ENCODE results near the gene KRT83. TPM values are rescaled to one million over a fixed set of nuclear protein-coding genes. Genes with fewer than 3 reads are reported as not detected.

Gene KRT83
- total RNA-seq, 5 donors from 2014 or later (not counting 1 experiment from before 2014, with no cell fraction given) = not detected

- ATAC-seq (replicated peaks in 1 of 4) (no peak), DNase-seq (no peak)
- Histone ChIP-seq H3K4me3 (ENCODE audit: control insufficient read depth in 1 of 2, extremely low read depth in 1 of 2, low read length in 1 of 2) (no peak overlapping the region), H3K27me3 (replicated peaks in 1 of 2; ENCODE audit: control insufficient read depth in 2 of 2, extremely low read depth in 1 of 2, insufficient read depth in 2 of 2, low read length in 1 of 2) (peaks cover 0 to 35% of the 10 kb centered on the region in 2 experiments), H3K27ac (ENCODE audit: low read length) (no peak overlapping the region), H3K36me3 (ENCODE audit: control insufficient read depth in 2 of 2, extremely low read depth in 1 of 2, insufficient read depth in 1 of 2, low read length in 1 of 2) (no peaks in the 10 kb centered on the region), H3K9me3 (no peaks in the 10 kb centered on the region), H3K4me1 (ENCODE audit: control insufficient read depth in 1 of 2, extremely low read depth in 1 of 2, insufficient read depth in 2 of 2, low read length in 2 of 2) (peaks cover 0 to 9% of the 10 kb centered on the region in 2 experiments)
- Mint-ChIP-seq H3K4me1 (peaks cover 5 to 10% (median 7%) of the 10 kb centered on the region in 3 donors), H3K4me3 (no peak overlapping the region), H3K27ac (no peak overlapping the region), H3K9me3 (no peaks in the 10 kb centered on the region), H3K27me3 (peaks cover 20 to 35% of the 10 kb centered on the region in 2 donors), H3K36me3 (no peaks in the 10 kb centered on the region)
- 90% methylated on average over 3 of the region's 3 CpGs for WGBS (ENCODE audit: insufficient coverage)
- CTCF ChIA-PET = interaction anchor here in 1 of 2 donors (1.6 kb wide), 1 partner anchor 32 kb away, joined by 3 read pairs; no protein-coding TSS in a partner anchor
- POLR2A ChIA-PET = no interaction called here
Observed at GRCh38 chr12:52280319-52280795, 40.8 kb downstream of the KRT83 start.

- Histone ChIP-seq H3K27me3 (replicated peaks in 1 of 2; ENCODE audit: control insufficient read depth in 2 of 2, extremely low read depth in 1 of 2, insufficient read depth in 2 of 2, low read length in 1 of 2) (peaks cover 0 to 39% of the 10 kb centered on the region in 2 experiments), H3K4me3 (ENCODE audit: control insufficient read depth in 1 of 2, extremely low read depth in 1 of 2, low read length in 1 of 2) (no peak overlapping the region), H3K9me3 (no peaks in the 10 kb centered on the region), H3K27ac (ENCODE audit: low read length) (no peak overlapping the region), H3K4me1 (ENCODE audit: control insufficient read depth in 1 of 2, extremely low read depth in 1 of 2, insufficient read depth in 2 of 2, low read length in 2 of 2) (peaks cover 0 to 9% of the 10 kb centered on the region in 2 experiments), H3K36me3 (ENCODE audit: control insufficient read depth in 2 of 2, extremely low read depth in 1 of 2, insufficient read depth in 1 of 2, low read length in 1 of 2) (no peaks in the 10 kb centered on the region)
- peaks cover 23 to 38% of the 10 kb centered on the region in 2 donors for H3K27me3 Mint-ChIP-seq
- WGBS (ENCODE audit: insufficient coverage) = 80% methylated on average over 5 of the region's 14 CpGs
- no peaks in the 10 kb centered on the region for H3K9me3 Mint-ChIP-seq
- POLR2A ChIA-PET = no interaction called here
- H3K4me3 Mint-ChIP-seq = no peak overlapping the region
- no peak overlapping the region for H3K27ac Mint-ChIP-seq
- no peak for DNase-seq
- peaks cover 5 to 10% (median 7%) of the 10 kb centered on the region in 3 donors for H3K4me1 Mint-ChIP-seq
- no peak for ATAC-seq (replicated peaks in 1 of 4)
- CTCF ChIA-PET = interaction anchor here (0.6 to 1.6 kb wide), 8 partner anchors 11 to 188 kb away, joined by 3 to 4 read pairs (median 3); no protein-coding TSS in a partner anchor
- no peaks in the 10 kb centered on the region for H3K36me3 Mint-ChIP-seq
Observed at GRCh38 chr12:52279422-52280318, 41.5 kb downstream of the KRT83 start.

GRCh38 chr12:52278575-52279421, 42.4 kb downstream of the KRT83 start:
- peaks cover 5 to 10% (median 7%) of the 10 kb centered on the region in 3 donors for H3K4me1 Mint-ChIP-seq
- Histone ChIP-seq H3K36me3 (ENCODE audit: control insufficient read depth in 2 of 2, extremely low read depth in 1 of 2, insufficient read depth in 1 of 2, low read length in 1 of 2) (no peaks in the 10 kb centered on the region), H3K27me3 (replicated peaks in 1 of 2; ENCODE audit: control insufficient read depth in 2 of 2, extremely low read depth in 1 of 2, insufficient read depth in 2 of 2, low read length in 1 of 2) (peaks cover 0 to 41% of the 10 kb centered on the region in 2 experiments), H3K4me1 (ENCODE audit: control insufficient read depth in 1 of 2, extremely low read depth in 1 of 2, insufficient read depth in 2 of 2, low read length in 2 of 2) (peaks cover 0 to 9% of the 10 kb centered on the region in 2 experiments), H3K27ac (ENCODE audit: low read length) (no peak overlapping the region), H3K4me3 (ENCODE audit: control insufficient read depth in 1 of 2, extremely low read depth in 1 of 2, low read length in 1 of 2) (no peak overlapping the region), H3K9me3 (no peaks in the 10 kb centered on the region)
- DNase-seq (peak in 34 of 35 experiments; percentile 18 to 77 (median 55)), ATAC-seq (replicated peaks in 1 of 4) (peak; percentile 85 to 89 (median 88))
- ChIA-PET POLR2A (no interaction called here), CTCF (interaction anchor here (0.6 to 1.6 kb wide), 11 partner anchors 8 to 128 kb away, joined by 3 to 5 read pairs (median 3); no protein-coding TSS in a partner anchor)
- peak overlapping the region in 2 of 3 donors; percentile 25 to 34 for H3K4me3 Mint-ChIP-seq
- peaks cover 28 to 45% of the 10 kb centered on the region in 2 donors for H3K27me3 Mint-ChIP-seq
- no peaks in the 10 kb centered on the region for H3K9me3 Mint-ChIP-seq
- no peak overlapping the region for H3K27ac Mint-ChIP-seq
- no peaks in the 10 kb centered on the region for H3K36me3 Mint-ChIP-seq
- WGBS (ENCODE audit: insufficient coverage) = 25% methylated on average over 10 of the region's 32 CpGs

- Mint-ChIP-seq H3K9me3 (no peaks in the 10 kb centered on the region), H3K27me3 (peaks cover 28 to 42% of the 10 kb centered on the region in 2 donors), H3K36me3 (no peaks in the 10 kb centered on the region), H3K27ac (no peak overlapping the region), H3K4me3 (no peak overlapping the region), H3K4me1 (peaks cover 5 to 10% (median 7%) of the 10 kb centered on the region in 3 donors)
- 59% methylated on average over 6 of the region's 9 CpGs for WGBS (ENCODE audit: insufficient coverage)
- Histone ChIP-seq H3K4me3 (ENCODE audit: control insufficient read depth in 1 of 2, extremely low read depth in 1 of 2, low read length in 1 of 2) (no peak overlapping the region), H3K27me3 (replicated peaks in 1 of 2; ENCODE audit: control insufficient read depth in 2 of 2, extremely low read depth in 1 of 2, insufficient read depth in 2 of 2, low read length in 1 of 2) (peaks cover 0 to 41% of the 10 kb centered on the region in 2 experiments), H3K36me3 (ENCODE audit: control insufficient read depth in 2 of 2, extremely low read depth in 1 of 2, insufficient read depth in 1 of 2, low read length in 1 of 2) (no peaks in the 10 kb centered on the region), H3K27ac (ENCODE audit: low read length) (no peak overlapping the region), H3K4me1 (ENCODE audit: control insufficient read depth in 1 of 2, extremely low read depth in 1 of 2, insufficient read depth in 2 of 2, low read length in 2 of 2) (peaks cover 0 to 9% of the 10 kb centered on the region in 2 experiments), H3K9me3 (no peaks in the 10 kb centered on the region)
- ChIA-PET POLR2A (no interaction called here), CTCF (interaction anchor here (0.6 to 1.5 kb wide), 4 partner anchors 9 to 50 kb away, joined by 3 to 4 read pairs (median 3); no protein-coding TSS in a partner anchor)
- DNase-seq (peak in 1 of 35 experiments; percentile 7), ATAC-seq (replicated peaks in 1 of 4) (no peak)
Observed at GRCh38 chr12:52277486-52278245, 43.5 kb downstream of the KRT83 start.

- ChIA-PET POLR2A (interaction anchor here in 1 of 2 donors (0.5 kb wide), 1 partner anchor 798 kb away, joined by 8 read pairs; no protein-coding TSS in a partner anchor), CTCF (interaction anchor here in 1 of 2 donors (1.1 kb wide), 1 partner anchor 42 kb away, joined by 3 read pairs; the partner anchor contains the start of gene KRT7)
- 40% methylated on average over 1 of the region's 3 CpGs for WGBS (ENCODE audit: insufficient coverage)
- H3K4me1 ChIP-seq (ENCODE audit: control insufficient read depth in 1 of 2, extremely low read depth in 1 of 2, insufficient read depth in 2 of 2, low read length in 2 of 2) = peaks cover 0 to 9% of the 10 kb centered on the region in 2 experiments
- H3K27ac ChIP-seq (ENCODE audit: low read length) = no peak overlapping the region
- peaks cover 2 to 44% of the 10 kb centered on the region in 2 experiments for H3K27me3 ChIP-seq (replicated peaks in 1 of 2; ENCODE audit: control insufficient read depth in 2 of 2, extremely low read depth in 1 of 2, insufficient read depth in 2 of 2, low read length in 1 of 2)
- DNase-seq (peak in 1 of 35 experiments; percentile 5), ATAC-seq (replicated peaks in 1 of 4) (no peak)
- Mint-ChIP-seq H3K4me3 (no peak overlapping the region), H3K27me3 (peaks cover 37 to 46% of the 10 kb centered on the region in 2 donors), H3K4me1 (peaks cover 5 to 10% (median 7%) of the 10 kb centered on the region in 3 donors), H3K27ac (no peak overlapping the region), H3K36me3 (no peaks in the 10 kb centered on the region), H3K9me3 (no peaks in the 10 kb centered on the region)
- H3K4me3 ChIP-seq (ENCODE audit: control insufficient read depth in 1 of 2, extremely low read depth in 1 of 2, low read length in 1 of 2) = no peak overlapping the region
- no peaks in the 10 kb centered on the region for H3K9me3 ChIP-seq
- H3K36me3 ChIP-seq (ENCODE audit: control insufficient read depth in 2 of 2, extremely low read depth in 1 of 2, insufficient read depth in 1 of 2, low read length in 1 of 2) = no peaks in the 10 kb centered on the region
Observed at GRCh38 chr12:52275686-52276085, 45.5 kb downstream of the KRT83 start.

All from T-cell (primary cell).